K562 (cell line): ENCODE data around the gene ZNF213. TPM values are rescaled to one million over a fixed set of nuclear protein-coding genes. Genes with fewer than 3 reads are reported as not detected.

Experiments used
- KLF13 ChIP-seq: fragments of 450-650 bp; IDR thresholded peaks from 2 replicates; pipeline ENCODE4 v1.6.1; 2016; ENCODE audit warnings: missing genetic modification characterization, low read depth, mild to moderate bottlenecking, missing compliant biosample characterization, moderate library complexity, borderline replicate concordance
- SRSF3 ChIP-seq: fragments of 200-400 bp; formaldehyde crosslinking; IDR thresholded peaks from 2 replicates; pipeline ENCODE4 v1.6.1; 2016; ENCODE audit warnings: mild to moderate bottlenecking, low read length, moderate library complexity; ENCODE audit not compliant: insufficient read depth
- TBP ChIP-seq: optimal IDR thresholded peaks from 2 replicates; pipeline ENCODE3; 2011; ENCODE audit warnings: low read depth, low read length, improper control_type of control experiment
- ZNF668 ChIP-seq: fragments of 250-450 bp; sonication (Bioruptor Pico); IDR thresholded peaks from 2 replicates; pipeline ENCODE4 v1.8.0; 2022; ENCODE audit warnings: mild to moderate bottlenecking, inconsistent platforms
- polyA plus RNA-seq, 8 experiments: library from polyadenylated mRNA; depleted of rRNA in 4 of 8; stranded (reverse) in 5 of 8; unstranded in 3 of 8; fragments of >200 nt; fragmentation: Nextera tagmentation in 2 of 8; fragmentation: Illumina TruSeq in 1 of 8; extraction: Ambion mirVana in 2 of 8; extraction: Trizol in 1 of 8; gene quantifications; 2 replicates each; pipeline versions ENCODE4 v1.2.1 to v1.2.3, GENCODE V29; 2011 to 2014; ENCODE audit warnings: inconsistent platforms in 1 of 8, missing spikeins in 1 of 8
- total RNA-seq, 7 experiments: library from RNA; depleted of rRNA in 6 of 7; stranded (reverse); fragments of >200 nt in 6 of 7; fragmentation: Illumina TruSeq in 2 of 7; extraction: Trizol in 2 of 7; gene quantifications; 2 replicates each; pipeline versions ENCODE4 v1.2.1 to v1.2.3, GENCODE V29; 2011 to 2021; ENCODE audit warnings: low replicate concordance in 1 of 7
- TF ChIP-seq, protein P1 (sequence below): fragments of 450-650 bp; IDR thresholded peaks from 2 replicates; pipeline ENCODE4 v1.6.1; 2016; ENCODE audit warnings: low read depth
- TF ChIP-seq, protein P2 (sequence below): fragments of 450-650 bp; formaldehyde crosslinking; IDR thresholded peaks from 2 replicates; pipeline ENCODE4 v1.4.0; 2020; ENCODE audit warnings: mild to moderate bottlenecking
- TF ChIP-seq, protein P3 (sequence below), 3 experiments: IDR thresholded peaks in 2 of 3; conservative IDR thresholded peaks in 1 of 3; 2 replicates each; pipeline ENCODE4 v1.5.1; 2011 to 2012; ENCODE audit warnings: low read length in 3 of 3, mild to moderate bottlenecking in 3 of 3, control low read depth in 2 of 3, improper control_type of control experiment in 1 of 3, inconsistent platforms in 1 of 3, low read depth in 1 of 3, mixed read lengths in 1 of 3, moderate library complexity in 1 of 3; ENCODE audit not compliant: insufficient read depth in 2 of 3
- TF ChIP-seq, protein P4 (sequence below): sonication (generic); formaldehyde crosslinking; IDR thresholded peaks from 2 replicates; pipeline ENCODE4 v1.8.0; 2022; ENCODE audit warnings: mild to moderate bottlenecking, missing genetic modification reagents
- TF ChIP-seq, protein P5 (sequence below): sonication (generic); formaldehyde crosslinking; IDR thresholded peaks from 2 replicates; pipeline ENCODE4 v1.8.1; 2023; ENCODE audit warnings: mild to moderate bottlenecking, missing genetic modification reagents
- TF ChIP-seq, protein P6 (sequence below): sonication (generic); formaldehyde crosslinking; IDR thresholded peaks from 2 replicates; pipeline ENCODE4 v1.8.0; 2022; ENCODE audit warnings: missing genetic modification reagents, mild to moderate bottlenecking, moderate library complexity, borderline replicate concordance

Gene ZNF213
- total and polyA plus RNA-seq, 9 of the 15 experiments (the other 6 are each of a cell fraction or from before 2014, with no cell fraction given) = 0.49 to 10.0 (median 1.8) TPM

DNA sequence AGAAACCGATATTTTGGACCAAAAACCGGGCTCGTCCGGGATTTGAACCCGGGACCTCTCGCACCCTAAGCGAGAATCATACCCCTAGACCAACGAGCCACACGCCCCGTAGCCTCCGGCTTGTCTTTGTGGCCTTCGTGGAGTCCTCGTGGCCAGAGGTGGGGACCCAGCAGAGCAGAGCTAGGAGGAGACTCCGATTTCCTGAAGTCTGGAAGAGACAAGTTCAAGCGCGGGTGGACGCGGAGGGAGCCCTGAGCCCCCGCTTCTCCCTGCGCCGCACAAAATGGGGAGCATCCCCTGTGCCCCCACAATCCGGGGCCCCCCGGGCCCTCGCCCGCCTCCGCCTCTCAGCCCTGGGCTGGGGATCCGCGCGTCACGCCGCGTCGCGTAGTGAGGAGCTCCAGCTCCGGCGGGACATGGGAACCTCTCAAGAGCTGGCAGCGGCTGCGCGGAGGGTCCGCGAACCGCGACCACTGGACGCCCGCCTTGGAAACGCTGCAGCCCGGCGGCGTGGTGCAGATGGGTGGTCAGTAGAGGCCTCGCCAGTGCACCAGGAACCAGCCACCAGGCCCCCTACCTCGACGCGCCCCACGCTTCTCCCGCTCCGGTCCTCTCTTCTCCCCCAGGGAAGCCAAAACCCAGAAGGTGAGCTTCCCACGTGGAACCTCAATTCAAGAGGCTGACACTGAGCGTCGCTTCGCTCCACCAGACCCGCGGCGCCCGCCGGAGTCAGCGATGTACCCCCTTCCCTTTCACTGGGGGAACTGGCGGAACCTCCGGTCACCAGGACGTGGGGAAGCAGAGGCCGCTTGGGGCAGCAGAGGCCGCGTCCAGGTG lies 48.0 kb downstream of the ZNF213 start (continued):
- TF ChIP-seq, protein P1, sequence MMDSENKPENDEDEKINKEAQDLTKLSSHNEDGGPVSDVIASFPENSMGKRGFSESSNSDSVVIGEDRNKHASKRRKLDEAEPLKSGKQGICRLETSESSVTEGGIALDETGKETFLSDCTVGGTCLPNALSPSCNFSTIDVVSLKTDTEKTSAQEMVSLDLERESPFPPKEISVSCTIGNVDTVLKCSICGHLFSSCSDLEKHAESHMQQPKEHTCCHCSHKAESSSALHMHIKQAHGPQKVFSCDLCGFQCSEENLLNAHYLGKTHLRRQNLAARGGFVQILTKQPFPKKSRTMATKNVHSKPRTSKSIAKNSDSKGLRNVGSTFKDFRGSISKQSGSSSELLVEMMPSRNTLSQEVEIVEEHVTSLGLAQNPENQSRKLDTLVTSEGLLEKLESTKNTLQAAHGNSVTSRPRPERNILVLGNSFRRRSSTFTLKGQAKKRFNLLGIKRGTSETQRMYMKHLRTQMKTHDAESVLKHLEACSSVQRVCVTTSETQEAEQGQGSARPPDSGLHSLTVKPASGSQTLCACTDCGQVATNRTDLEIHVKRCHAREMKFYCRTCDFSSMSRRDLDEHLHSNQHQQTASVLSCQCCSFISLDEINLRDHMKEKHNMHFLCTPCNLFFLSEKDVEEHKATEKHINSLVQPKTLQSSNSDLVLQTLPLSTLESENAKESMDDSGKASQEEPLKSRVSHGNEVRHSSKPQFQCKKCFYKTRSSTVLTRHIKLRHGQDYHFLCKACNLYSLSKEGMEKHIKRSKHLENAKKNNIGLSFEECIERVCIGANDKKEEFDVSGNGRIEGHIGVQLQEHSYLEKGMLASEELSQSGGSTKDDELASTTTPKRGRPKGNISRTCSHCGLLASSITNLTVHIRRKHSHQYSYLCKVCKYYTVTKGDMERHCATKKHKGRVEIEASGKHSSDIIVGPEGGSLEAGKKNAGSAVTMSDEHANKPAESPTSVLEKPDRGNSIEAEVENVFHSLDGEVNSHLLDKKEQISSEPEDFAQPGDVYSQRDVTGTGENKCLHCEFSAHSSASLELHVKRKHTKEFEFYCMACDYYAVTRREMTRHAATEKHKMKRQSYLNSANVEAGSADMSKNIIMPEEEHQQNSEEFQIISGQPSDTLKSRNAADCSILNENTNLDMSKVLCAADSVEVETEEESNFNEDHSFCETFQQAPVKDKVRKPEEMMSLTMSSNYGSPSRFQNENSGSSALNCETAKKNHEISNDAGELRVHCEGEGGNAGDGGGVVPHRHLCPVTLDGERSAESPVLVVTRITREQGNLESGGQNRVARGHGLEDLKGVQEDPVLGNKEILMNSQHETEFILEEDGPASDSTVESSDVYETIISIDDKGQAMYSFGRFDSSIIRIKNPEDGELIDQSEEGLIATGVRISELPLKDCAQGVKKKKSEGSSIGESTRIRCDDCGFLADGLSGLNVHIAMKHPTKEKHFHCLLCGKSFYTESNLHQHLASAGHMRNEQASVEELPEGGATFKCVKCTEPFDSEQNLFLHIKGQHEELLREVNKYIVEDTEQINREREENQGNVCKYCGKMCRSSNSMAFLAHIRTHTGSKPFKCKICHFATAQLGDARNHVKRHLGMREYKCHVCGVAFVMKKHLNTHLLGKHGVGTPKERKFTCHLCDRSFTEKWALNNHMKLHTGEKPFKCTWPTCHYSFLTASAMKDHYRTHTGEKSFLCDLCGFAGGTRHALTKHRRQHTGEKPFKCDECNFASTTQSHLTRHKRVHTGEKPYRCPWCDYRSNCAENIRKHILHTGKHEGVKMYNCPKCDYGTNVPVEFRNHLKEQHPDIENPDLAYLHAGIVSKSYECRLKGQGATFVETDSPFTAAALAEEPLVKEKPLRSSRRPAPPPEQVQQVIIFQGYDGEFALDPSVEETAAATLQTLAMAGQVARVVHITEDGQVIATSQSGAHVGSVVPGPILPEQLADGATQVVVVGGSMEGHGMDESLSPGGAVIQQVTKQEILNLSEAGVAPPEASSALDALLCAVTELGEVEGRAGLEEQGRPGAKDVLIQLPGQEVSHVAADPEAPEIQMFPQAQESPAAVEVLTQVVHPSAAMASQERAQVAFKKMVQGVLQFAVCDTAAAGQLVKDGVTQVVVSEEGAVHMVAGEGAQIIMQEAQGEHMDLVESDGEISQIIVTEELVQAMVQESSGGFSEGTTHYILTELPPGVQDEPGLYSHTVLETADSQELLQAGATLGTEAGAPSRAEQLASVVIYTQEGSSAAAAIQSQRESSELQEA = peak; percentile 49; the same call in 1 of the 2 replicates
- TF ChIP-seq SRSF3 (no peak), TBP (peak; percentile 100), KLF13 (tag) (no peak), ZNF668 (no peak)
- TF ChIP-seq, protein P2, sequence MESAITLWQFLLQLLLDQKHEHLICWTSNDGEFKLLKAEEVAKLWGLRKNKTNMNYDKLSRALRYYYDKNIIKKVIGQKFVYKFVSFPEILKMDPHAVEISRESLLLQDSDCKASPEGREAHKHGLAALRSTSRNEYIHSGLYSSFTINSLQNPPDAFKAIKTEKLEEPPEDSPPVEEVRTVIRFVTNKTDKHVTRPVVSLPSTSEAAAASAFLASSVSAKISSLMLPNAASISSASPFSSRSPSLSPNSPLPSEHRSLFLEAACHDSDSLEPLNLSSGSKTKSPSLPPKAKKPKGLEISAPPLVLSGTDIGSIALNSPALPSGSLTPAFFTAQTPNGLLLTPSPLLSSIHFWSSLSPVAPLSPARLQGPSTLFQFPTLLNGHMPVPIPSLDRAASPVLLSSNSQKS = no peak
- TF ChIP-seq, protein P3, sequence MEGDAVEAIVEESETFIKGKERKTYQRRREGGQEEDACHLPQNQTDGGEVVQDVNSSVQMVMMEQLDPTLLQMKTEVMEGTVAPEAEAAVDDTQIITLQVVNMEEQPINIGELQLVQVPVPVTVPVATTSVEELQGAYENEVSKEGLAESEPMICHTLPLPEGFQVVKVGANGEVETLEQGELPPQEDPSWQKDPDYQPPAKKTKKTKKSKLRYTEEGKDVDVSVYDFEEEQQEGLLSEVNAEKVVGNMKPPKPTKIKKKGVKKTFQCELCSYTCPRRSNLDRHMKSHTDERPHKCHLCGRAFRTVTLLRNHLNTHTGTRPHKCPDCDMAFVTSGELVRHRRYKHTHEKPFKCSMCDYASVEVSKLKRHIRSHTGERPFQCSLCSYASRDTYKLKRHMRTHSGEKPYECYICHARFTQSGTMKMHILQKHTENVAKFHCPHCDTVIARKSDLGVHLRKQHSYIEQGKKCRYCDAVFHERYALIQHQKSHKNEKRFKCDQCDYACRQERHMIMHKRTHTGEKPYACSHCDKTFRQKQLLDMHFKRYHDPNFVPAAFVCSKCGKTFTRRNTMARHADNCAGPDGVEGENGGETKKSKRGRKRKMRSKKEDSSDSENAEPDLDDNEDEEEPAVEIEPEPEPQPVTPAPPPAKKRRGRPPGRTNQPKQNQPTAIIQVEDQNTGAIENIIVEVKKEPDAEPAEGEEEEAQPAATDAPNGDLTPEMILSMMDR (IDR thresholded peaks at IDR 0.05 in 2 of 3, conservative IDR thresholded peaks at IDR 0.05 in 1 of 3; ENCODE audit: insufficient read depth in 2 of 3, low read depth in 1 of 3, low read length in 3 of 3) = peak; percentile 62 to 83 (median 74)
- TF ChIP-seq, protein P4, sequence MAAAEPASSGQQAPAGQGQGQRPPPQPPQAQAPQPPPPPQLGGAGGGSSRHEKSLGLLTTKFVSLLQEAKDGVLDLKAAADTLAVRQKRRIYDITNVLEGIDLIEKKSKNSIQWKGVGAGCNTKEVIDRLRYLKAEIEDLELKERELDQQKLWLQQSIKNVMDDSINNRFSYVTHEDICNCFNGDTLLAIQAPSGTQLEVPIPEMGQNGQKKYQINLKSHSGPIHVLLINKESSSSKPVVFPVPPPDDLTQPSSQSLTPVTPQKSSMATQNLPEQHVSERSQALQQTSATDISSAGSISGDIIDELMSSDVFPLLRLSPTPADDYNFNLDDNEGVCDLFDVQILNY (CRISPR knock-in tag) = no peak
- TF ChIP-seq, protein P5, sequence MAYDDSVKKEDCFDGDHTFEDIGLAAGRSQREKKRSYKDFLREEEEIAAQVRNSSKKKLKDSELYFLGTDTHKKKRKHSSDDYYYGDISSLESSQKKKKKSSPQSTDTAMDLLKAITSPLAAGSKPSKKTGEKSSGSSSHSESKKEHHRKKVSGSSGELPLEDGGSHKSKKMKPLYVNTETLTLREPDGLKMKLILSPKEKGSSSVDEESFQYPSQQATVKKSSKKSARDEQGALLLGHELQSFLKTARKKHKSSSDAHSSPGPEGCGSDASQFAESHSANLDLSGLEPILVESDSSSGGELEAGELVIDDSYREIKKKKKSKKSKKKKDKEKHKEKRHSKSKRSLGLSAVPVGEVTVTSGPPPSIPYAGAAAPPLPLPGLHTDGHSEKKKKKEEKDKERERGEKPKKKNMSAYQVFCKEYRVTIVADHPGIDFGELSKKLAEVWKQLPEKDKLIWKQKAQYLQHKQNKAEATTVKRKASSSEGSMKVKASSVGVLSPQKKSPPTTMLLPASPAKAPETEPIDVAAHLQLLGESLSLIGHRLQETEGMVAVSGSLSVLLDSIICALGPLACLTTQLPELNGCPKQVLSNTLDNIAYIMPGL (CRISPR knock-in tag) = peak; percentile 55; the same call in 1 of the 2 replicates
- TF ChIP-seq, protein P6, sequence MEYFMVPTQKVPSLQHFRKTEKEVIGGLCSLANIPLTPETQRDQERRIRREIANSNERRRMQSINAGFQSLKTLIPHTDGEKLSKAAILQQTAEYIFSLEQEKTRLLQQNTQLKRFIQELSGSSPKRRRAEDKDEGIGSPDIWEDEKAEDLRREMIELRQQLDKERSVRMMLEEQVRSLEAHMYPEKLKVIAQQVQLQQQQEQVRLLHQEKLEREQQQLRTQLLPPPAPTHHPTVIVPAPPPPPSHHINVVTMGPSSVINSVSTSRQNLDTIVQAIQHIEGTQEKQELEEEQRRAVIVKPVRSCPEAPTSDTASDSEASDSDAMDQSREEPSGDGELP (CRISPR knock-in tag) = peak; percentile 52
